Tongue (tissue), 2 donors: ENCODE measurements around the gene SRGAP2B. TPM values are rescaled to one million over a fixed set of nuclear protein-coding genes. Genes with fewer than 3 reads are reported as not detected.
"Not testable (repeated sequence)": the region's sequence is repeated elsewhere in the genome, so short reads cannot be mapped to it uniquely, and the experiment has no call there.

Experiments used
- DNase-seq: peaks from one replicate; pipeline ENCODE4 v3.0.0-alpha.2; 2015
- total RNA-seq: library from RNA; depleted of rRNA; stranded (reverse); fragments of >200 nt; gene quantifications from one replicate; pipeline ENCODE4 v1.2.3, GENCODE V29; 2014

The SRGAP2B gene
- total RNA-seq, 1 donor from 2014 or later: 36.7 TPM

GRCh38 chr1:145041519-145041918 lies 53.6 kb downstream of the SRGAP2B start:
- DNase-seq: not testable (repeated sequence)

GRCh38 chr1:145036019-145036418 lies 59.1 kb downstream of the SRGAP2B start:
- not testable (repeated sequence) for DNase-seq

GRCh38 chr1:145033523-145033922 lies 61.6 kb downstream of the SRGAP2B start:
- not testable (repeated sequence) for DNase-seq

- not testable (repeated sequence) for DNase-seq
These were observed 67.9 kb downstream of the SRGAP2B start for GRCh38 chr1:145027251-145027650.

GRCh38 chr1:145025286-145025685 lies 69.8 kb downstream of the SRGAP2B start:
- DNase-seq: not testable (repeated sequence)

- DNase-seq: not testable (repeated sequence)
These were observed 72.9 kb downstream of the SRGAP2B start for GRCh38 chr1:145022259-145022658.

- not testable (repeated sequence) for DNase-seq
These were observed 73.4 kb downstream of the SRGAP2B start for GRCh38 chr1:145021749-145022148.

- not testable (repeated sequence) for DNase-seq
These were observed 75.4 kb downstream of the SRGAP2B start for GRCh38 chr1:145019709-145020108.

- not testable (repeated sequence) for DNase-seq
These were observed 77.4 kb downstream of the SRGAP2B start for GRCh38 chr1:145017725-145018124.

GRCh38 chr1:145016492-145016862 lies 78.7 kb downstream of the SRGAP2B start:
- not testable (repeated sequence) for DNase-seq

GRCh38 chr1:145015744-145016491 lies 79.2 kb downstream of the SRGAP2B start:
- not testable (repeated sequence) for DNase-seq

- DNase-seq: not testable (repeated sequence)
These were observed 81.8 kb downstream of the SRGAP2B start for GRCh38 chr1:145013353-145013752.

GRCh38 chr1:145011811-145012210 lies 83.3 kb downstream of the SRGAP2B start:
- not testable (repeated sequence) for DNase-seq

- DNase-seq: not testable (repeated sequence)
These were observed 84.5 kb downstream of the SRGAP2B start for GRCh38 chr1:145010580-145010979.

GRCh38 chr1:145009928-145010327 lies 85.2 kb downstream of the SRGAP2B start:
- DNase-seq: not testable (repeated sequence)

- DNase-seq: not testable (repeated sequence)
These were observed 86.7 kb downstream of the SRGAP2B start for GRCh38 chr1:145008388-145008787.

- DNase-seq: not testable (repeated sequence)
These were observed 90.0 kb downstream of the SRGAP2B start for GRCh38 chr1:145005142-145005541.

- DNase-seq: not testable (repeated sequence)
These were observed 93.7 kb downstream of the SRGAP2B start for GRCh38 chr1:145001381-145001780.

- DNase-seq: not testable (repeated sequence)
These were observed 94.3 kb downstream of the SRGAP2B start for GRCh38 chr1:145000743-145001326.

GRCh38 chr1:145000074-145000742 lies 94.9 kb downstream of the SRGAP2B start:
- not testable (repeated sequence) for DNase-seq

- DNase-seq: not testable (repeated sequence)
These were observed 96.2 kb downstream of the SRGAP2B start for GRCh38 chr1:144998981-144999273.

- not testable (repeated sequence) for DNase-seq
These were observed 96.8 kb downstream of the SRGAP2B start for GRCh38 chr1:144998134-144998980.
